ENCODE results near the gene FHL1.

- TF ChIP-seq POLR2A (IDR thresholded peaks at IDR 0.05; ENCODE audit: low read length) = no peak
- TF ChIP-seq GATA1 (IDR thresholded peaks at IDR 0.05; ENCODE audit: low read depth, low read length) = no peak
These were observed 35.0 kb upstream of the FHL1 start for GRCh38 chrX:136112286-136112685.
